COLO829 (cell line): ENCODE data around the gene CCDC32.
A peak's percentile ranks its signal among the peaks of the same experiment; 100 is the strongest.
"Not testable (repeated sequence)": the region's sequence is repeated elsewhere in the genome, so short reads cannot be mapped to it uniquely, and the experiment has no call there.

ENCODE experiments used
- DNase-seq: peaks from one replicate; pipeline ENCODE4 v3.0.0; 2012; ENCODE audit warnings: low spot score

The CCDC32 gene, protein sequence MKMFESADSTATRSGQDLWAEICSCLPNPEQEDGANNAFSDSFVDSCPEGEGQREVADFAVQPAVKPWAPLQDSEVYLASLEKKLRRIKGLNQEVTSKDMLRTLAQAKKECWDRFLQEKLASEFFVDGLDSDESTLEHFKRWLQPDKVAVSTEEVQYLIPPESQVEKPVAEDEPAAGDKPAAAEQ

DNA sequence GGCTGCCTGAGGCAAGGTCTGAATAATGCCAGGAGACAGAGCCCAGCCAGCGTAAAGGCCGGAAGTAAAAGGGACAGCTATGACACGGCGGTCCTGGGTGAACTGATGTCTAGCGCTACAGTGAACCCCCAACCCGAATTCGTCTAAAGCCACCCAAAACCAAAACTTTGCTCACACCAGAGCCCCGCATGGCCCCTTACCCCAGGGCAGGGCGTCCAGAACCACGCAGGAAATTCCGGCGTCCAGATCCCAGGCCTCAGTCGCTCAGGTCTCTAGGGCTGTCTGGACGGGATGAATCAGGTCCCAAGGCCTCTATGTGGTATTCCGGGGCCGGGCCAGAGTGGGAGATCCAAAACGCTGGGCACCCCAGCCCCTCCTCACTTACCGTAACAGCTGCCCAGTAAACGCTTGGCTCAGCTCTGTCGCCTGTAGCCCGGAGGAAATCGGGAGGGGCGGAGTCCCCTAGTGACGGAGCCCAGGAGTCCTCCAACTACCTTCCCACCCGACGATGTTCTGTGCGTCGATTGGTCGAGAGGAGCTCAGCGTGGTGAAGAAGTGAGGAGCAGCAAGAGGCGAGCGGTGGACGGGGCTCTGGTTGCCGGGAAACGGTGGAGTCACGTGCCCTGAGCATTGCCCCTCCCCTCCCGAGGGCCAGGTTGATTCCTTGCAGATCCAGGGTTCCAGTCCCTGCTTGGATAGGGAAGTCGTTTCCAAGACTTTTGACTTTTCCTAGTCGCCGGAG lies at the start of gene CCDC32:
TSS of gene CCDC32 (minus strand) at position 452 of the 742 bp plus-strand sequence. CDS start 2,027 bp downstream, outside the sequence.
- DNase-seq: peak; percentile 96

DNA sequence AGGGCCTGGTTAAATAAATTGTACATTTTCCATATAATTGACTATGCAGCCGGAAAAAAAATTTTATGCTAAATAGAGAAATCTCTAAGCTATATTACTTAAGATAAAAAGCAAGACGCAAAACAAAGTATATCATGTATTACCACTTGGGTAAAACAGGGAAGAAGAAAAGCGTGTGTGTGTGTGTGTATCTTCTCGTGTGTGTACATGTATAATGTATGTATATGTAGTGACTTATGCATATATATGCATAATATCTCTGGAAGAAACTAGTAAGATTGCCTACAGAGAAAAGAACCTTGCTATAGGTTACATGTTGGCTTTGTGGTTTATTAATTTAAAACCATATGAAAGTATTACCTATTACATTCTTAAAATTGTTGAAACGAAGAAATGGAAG lies 48.2 kb upstream of the CCDC32 start:
- DNase-seq: no peak

DNA sequence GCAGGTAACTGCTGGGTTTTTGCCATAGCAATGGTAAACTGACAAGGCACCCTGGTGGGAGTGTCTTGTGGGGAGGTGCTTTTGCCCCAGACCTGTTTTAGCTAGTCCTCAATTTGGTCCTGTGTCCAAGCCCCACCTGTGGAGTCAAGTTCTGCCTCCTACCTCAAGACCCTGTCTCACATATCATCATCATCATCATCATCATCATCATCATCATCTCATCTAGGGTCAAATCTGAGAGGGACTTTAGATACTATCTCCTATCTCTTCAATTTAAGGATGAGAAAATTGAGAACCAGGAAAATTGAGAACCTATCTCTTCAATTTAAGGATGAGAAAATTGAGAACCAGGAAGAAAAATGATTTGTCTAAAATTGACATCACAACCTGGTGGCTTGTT lies 39.1 kb upstream of the CCDC32 start:
- DNase-seq: no peak

DNA sequence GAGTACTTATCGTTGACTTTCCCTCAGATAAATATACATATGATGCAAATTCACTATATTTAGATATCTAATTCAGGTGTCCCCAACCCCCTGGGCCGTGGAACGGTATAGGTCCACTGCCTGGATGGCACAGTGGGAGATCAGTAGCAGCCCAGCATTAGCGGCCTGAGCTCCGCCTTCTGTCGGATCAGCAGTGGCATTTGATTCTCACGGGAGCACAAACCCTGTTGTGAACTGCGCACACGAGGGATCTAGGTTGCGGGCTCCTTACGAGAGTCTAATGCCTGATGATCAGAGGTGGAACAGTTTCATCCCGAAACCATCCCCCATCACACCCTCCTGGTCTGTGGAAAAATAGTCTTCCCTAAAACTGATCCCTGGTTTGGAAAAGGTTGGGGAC lies 36.1 kb upstream of the CCDC32 start:
- DNase-seq: no peak

DNA sequence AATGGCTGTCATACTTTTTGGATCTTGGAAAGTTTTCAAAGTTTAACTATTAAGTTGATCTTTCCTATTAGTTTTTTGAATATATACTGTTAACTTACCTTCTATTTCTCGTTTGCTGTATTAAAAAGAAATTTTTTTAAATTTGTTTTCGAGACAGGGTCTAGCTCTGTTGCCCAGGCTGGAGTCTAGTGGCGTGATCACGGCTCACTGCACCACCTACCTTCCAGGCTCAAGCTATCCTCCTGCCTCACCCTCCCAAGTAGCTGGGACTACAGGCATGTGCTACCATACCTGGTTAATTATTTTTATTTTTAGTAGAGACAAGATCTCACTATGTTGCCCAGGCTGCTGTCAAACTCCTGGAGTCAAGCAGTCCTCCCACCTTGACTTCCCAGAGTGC lies 33.8 kb upstream of the CCDC32 start:
- DNase-seq: no peak

DNA sequence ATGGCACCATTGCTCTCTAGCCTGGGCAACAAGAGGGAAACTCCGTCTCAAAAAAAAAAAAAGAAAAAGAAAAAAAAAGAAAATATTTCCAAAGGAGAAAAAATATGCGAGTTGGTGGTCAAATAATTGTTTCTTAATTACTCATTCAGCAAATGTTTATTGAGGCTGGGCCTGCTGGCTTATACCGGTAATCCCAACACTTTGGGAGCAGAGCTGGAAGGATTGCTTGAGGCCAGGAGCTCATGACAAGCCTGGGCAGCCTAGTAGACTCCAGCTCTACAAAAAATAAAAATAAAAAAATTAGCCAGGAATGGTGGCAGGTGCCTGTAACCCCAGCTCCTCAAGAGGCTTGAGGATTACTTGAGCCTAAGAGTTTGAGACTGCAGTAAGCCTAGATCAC lies 33.3 kb upstream of the CCDC32 start:
- DNase-seq: no peak

DNA sequence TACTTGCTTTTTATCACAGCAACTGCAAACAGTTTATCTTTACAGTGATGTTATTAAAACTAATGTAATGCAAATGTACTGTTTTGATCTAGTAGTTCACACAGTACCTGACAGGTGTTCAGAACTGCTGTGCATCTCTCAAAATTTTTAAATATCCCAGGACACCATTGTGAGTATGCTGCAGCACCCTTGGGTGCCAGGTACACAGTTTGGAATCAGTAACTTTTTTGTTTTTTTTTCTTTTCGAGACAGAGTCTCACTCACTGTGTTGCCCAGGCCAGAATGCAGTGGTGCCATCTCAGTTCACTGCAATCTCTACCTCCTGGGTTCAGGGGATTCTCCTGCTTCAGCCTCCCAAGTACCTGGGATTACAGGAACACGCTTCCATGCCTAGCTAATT lies 32.2 kb upstream of the CCDC32 start:
- no peak for DNase-seq

DNA sequence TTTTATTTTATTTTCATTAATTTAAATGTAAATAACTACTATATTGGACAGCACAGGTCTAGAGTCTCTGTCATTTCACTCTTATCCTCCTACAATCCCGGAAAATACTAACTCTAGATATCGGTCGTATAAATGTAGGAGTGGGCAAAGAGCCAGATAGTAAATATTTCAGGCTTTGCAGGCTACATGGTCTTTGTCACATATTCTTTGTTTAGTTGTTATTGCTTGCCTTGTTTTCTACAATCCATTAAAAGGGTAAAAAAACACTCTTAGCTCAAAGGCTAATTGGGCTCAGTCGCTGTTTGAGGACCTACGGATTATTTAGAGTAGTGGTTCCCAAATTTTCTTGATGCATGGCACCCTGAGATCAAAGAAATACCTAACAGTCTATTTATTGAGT lies 30.9 kb upstream of the CCDC32 start:
- DNase-seq: no peak

DNA sequence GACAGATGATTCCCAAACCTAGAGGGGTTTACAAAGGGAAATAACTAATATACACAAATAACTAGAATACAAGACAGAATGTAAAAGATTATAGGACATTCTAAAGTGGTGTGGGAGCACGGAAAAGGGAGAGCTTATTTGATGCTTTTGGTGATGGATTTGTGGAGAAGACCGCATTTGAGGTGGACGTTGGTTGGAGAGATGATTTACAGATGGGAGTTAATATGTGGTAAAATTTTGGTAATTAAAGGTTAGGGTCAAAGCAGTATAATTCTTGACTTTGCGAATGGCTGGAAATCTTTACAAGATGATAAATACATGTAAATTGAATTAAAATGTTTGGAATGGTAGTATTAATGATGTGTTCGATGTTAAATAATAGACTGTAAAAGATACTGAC lies 30.4 kb upstream of the CCDC32 start:
- no peak for DNase-seq

DNA sequence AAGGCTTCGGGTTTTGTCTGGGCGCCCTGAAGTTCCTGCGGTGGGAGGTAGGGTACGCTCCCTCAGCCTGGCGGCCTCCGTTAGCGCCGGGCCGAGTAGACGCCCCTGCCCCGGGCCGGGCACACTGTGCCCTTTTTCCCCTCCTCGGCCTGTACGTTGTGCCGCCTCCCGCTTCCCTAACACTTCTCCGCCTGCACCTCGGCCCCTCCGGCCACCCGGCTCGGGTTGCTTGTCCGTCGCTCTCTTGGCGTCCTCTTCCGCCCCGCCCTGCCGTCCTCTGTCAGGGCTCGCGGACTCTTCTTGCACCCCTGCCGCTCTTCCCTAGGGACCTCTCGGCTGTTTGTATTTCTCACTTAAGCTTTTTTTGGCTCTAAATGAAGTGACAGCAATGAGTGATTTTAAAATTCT lies 29.6 kb upstream of the CCDC32 start:
- DNase-seq: peak; percentile 43

DNA sequence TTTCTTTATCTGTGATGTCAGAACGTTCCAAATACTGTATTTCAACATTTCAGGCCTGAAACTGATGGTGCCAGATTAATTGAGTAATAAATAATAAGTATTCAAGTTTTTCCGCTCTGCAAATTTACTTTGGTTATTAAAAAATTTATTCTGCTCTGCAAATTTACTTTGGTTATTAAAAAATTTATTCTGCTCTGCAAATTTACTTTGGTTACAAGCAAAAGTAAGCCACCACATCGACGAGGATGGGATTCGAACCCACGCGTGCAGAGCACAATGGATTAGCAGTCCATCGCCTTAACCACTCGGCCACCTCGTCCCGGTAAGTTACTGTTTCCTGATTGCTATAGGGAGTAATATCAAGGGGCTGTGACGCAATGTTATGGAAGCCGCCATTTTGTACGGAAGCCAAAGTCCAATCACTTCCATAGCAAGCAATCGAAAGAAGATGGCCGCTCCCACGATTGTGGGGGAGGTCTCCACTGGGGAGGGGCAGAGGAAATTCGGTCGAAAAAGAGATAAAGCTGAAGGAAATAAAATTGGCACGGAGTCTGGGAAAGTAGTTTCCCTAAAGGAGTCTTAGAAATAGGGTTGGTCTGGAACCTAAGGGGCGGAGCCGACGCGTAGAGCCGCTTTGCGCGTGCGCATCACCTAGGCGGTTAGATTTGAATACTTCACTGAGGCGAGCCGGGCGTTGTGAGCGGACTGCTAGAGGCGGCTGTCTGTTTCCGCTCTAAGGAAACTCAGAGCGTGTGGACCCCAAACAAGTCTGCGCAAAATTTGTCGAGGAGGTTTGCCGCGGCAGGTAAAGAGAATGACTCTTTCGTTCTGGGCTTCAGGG lies 29.0 kb upstream of the CCDC32 start, which contains the start of gene KNL1:
TSS of gene KNL1 (plus strand) at position 662 of the 841 bp plus-strand sequence. CDS start 8,683 bp downstream, outside the sequence.
- peak; percentile 91 for DNase-seq

DNA sequence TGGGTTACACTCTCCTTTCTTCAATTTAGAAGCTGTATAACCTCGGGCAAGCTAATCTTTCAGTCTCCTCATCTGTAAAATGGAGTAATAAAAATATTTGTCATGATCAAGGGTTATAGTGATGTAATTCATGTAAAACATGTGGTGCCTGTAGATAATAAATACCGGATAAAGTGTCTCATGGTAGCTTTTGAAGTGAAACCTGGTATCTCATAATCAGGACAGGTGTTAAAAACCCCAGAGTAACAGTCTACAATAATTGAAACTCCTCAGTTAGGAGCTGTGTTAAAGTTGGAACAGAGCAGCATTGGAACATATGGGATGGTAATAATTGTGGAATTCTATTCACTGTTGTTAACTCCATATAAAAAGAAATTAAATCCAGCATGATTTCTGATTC lies 28.3 kb upstream of the CCDC32 start:
- no peak for DNase-seq

DNA sequence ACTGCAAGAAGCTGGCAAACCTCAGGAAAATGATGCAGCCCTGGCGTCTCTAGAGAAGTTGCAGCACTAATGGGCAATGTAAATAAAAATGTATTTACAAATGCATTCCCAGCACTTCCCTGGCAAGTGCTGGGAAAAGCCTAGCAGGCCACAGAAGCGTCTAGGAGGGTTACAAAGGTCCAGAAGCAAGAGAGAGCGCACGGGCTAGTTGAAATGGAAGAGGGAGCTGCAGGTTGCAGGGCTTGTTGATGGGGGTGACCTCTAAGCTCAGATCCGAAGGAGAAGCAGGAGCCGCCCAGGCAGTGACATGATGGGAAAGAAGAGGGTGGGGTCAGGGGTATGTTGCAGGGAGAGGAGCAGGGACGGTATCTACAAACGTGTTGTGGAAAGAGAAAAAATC lies 26.5 kb upstream of the CCDC32 start:
- no peak for DNase-seq

DNA sequence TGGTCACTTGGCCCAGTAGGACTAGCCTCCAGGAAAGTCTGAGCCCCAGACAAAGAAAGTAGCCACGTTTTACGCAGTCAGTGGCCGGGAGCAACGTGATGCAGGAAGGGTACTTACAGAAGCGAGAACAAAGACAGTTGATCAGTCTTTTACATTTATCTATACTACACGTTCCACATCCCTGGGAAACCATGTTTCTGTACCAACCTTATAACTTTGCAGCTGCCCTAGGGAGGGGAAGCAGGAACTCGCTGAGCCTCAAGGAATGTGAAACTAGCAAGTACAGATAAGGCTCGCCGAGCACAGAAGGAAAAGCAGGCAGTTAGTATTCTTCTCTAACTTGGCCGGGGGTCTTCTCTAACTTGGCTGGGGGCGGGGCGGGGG lies 25.8 kb upstream of the CCDC32 start:
- DNase-seq: no peak

DNA sequence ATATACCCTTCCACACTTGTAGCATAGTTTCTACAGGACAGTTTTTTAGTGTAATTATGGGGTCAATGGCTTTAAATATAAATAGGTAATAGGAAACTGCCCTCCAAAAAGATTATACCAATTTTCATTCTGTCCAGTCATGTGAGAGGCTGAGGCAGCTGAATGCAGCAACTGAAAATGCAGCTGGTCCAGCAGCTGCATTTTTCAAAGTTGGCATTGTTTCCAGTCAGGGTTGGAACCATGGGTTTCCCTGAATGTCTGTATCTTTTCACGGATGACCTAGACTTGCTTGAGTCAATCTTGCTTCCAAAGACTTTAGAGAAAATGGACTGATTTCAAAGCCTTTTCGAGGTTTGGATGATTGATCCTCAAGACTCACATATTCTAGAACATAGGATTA lies 19.3 kb upstream of the CCDC32 start:
- no peak for DNase-seq

DNA sequence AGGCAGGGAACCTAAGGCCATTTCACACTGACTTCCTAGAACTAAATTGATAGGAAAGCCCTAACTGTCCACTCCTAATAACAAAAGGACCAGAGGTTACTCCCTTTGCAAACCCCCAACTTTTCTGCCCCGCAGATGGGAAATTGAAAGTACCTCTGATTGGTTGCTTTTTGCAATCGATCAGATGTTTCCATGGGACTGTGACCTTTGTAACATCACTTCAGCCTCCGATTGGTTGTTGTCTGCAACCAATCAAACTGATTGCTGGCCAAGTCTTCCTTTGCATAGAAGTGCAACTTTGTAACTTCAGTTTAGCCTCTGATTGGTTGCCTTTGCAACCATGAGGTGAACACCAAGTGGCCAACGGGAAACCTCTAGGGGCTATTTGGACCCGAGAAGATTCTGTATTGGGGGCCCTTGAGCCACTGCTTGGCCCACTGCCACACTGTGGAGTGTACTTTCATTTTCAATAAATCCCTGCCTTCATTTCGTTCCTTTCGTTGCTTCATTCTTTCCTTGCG lies 17.9 kb upstream of the CCDC32 start:
- DNase-seq: no peak

DNA sequence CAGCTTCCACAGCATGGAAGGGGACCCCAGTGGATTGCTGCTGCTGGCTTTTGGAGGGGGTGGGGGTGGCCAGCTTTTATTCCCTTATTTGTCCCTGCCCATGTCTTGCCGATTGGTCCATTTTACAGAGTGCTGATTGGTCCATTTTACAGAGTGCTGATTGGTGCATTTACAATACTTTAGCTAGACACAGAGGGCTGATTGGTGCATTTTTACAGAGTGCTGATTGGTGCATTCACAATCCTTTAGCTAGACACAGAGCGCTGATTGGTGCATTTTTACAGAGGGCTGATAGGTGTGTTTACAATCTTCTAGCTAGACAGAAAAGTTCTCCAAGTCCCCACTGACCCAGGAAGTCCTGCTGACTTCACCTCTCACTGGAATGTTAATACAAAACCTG lies 17.0 kb upstream of the CCDC32 start:
- not testable (repeated sequence) for DNase-seq

DNA sequence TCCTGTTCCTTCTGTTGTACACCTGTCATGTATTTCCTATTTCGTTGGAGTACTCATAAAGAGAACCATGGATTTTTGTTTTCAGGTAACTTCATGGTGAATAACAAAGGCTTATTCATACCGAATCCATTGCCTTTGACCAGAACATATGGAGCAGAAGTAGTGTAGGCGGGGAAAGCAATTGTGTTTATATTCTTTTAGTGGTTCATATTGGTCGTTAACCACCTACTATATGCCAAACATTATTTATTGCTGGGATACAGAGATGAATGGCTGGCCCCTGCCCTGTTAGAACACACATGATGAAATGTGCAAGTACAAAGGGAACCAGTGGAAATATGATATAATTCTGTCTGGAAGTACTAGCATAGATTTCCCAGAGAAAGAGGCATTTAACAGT lies 14.1 kb upstream of the CCDC32 start:
- no peak for DNase-seq

DNA sequence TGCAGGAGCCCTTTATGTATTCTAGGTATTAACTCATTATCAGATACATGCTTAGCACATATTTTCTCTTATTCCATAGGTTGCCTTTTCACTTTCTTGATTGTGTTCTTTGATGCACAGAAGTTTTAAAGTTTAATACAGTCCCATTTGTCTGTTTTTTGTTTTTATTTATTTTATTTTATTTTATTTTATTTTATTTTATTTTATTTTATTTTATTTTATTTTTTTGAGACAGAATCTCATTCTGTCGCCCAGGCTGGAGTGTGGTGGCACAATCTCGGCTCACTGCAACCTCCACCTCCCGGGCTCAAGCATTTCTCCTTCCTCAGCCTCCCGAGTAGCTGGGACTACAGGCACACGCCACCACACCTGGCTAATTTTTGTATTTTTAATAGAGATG lies 12.1 kb upstream of the CCDC32 start:
- not testable (repeated sequence) for DNase-seq

DNA sequence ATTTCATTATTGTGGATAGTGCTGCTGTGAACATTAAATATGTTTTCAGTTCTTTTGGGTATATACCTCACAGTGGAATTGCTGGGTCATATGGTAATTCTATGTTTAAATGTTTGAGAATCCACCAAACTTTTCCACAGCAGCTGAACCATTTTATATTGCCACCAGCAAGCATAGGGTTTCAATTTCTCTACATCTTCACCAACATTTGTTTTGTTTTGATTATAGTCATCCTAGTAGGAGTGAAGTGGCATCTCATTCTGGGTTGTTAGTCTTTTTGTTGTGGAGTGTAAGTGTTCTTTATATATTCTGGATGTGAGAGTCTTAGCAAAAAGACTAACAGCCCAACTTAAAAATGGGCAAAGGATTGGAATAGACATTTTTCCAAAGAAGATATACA lies 10.3 kb upstream of the CCDC32 start:
- no peak for DNase-seq

DNA sequence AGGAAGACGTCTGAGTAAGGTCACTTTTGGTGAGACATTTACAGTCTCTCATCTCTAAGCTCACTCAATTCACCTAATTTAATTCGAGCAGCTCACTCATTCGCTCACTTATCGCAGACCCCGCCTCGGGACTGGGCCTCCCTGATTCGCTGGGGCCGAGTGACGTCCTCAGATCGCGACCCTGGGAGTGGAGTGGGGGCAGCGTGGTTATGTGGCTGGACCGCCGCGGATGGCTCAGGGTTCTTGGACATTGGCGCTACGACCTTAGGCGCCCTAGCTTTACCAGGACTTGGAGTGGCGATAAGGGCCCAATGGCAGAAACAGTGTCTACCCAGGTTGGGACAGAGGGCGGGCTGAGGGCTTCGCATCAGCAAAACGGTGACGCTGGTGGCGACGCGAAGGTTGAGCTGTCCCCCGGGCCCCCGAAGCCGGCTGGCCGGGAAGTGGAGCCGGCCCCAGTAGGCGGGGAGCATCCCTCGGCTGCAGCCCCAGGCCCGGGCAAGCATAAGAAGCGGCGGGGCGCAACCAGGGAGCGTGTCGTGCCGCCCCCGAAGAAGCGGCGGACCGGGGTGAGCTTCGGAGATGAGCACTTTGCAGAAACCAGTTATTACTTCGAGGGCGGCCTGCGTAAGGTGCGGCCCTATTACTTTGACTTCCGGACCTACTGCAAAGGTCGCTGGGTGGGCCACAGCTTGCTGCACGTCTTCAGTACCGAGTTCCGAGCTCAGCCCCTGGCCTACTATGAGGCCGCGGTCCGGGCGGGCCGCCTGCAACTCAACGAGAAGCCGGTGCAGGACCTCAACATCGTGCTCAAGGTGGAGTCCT lies 4.5 kb upstream of the CCDC32 start, which contains the start of gene RPUSD2:
TSS of gene RPUSD2 (plus strand) at position 171 of the 825 bp plus-strand sequence. CDS start at position 210, 39 bp downstream.
- peak; percentile 66 for DNase-seq

DNA sequence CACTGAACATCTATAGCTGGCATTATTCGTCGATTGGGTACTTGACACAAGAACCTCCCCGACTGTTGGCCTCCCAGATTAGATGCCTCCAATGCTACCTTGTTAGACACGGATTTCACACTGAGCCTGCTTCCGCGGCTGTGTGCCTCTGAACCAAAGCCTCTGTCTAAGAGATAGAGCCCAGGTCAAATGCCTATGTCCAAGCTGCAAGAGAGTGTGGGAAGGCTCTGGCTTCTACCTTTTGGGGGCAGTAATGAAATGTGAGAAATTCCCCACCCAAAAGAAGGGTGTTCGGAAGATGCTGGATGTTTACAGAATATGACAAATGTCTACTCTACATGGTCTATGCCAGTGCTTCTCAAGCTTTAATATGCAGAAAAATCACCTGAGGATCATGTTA lies 2.3 kb upstream of the CCDC32 start:
- DNase-seq: no peak
